ENCODE data around the gene TMEM132A. TPM values are rescaled to one million over a fixed set of nuclear protein-coding genes. Genes with fewer than 3 reads are reported as not detected.
"Not testable (repeated sequence)": the region's sequence is repeated elsewhere in the genome, so short reads cannot be mapped to it uniquely, and the experiment has no call there.

TMEM132A gene
- total RNA-seq, 1 experiment from 2014 or later: 28.6 TPM

- peak; percentile 93 for DNase-seq (ENCODE audit: low spot score)
Observed at GRCh38 chr11:60906132-60906972, 17.9 kb upstream of the TMEM132A start, which contains the start of gene PRPF19. TSS of gene PRPF19 (minus strand) at chr11:60906585. CDS start at chr11:60906382, 203 bp downstream.

GRCh38 chr11:60908803-60909202, 15.5 kb upstream of the TMEM132A start:
- DNase-seq (ENCODE audit: low spot score): no peak

GRCh38 chr11:60909680-60910280, 14.5 kb upstream of the TMEM132A start:
- not testable (repeated sequence) for DNase-seq (ENCODE audit: low spot score)

GRCh38 chr11:60910281-60910687, 14.0 kb upstream of the TMEM132A start:
- no peak for DNase-seq (ENCODE audit: low spot score)

- DNase-seq (ENCODE audit: low spot score): no peak
Observed at GRCh38 chr11:60910711-60911380, 13.4 kb upstream of the TMEM132A start.

- no peak for DNase-seq (ENCODE audit: low spot score)
Observed at GRCh38 chr11:60912223-60912850, 11.9 kb upstream of the TMEM132A start.

GRCh38 chr11:60912851-60913528, 11.3 kb upstream of the TMEM132A start:
- no peak for DNase-seq (ENCODE audit: low spot score)

- DNase-seq (ENCODE audit: low spot score): peak; percentile 84
Observed at GRCh38 chr11:60913793-60914632, 10.2 kb upstream of the TMEM132A start, which contains the start of gene TMEM109. TSS of gene TMEM109 (plus strand) at chr11:60914158. CDS start at chr11:60919694, 5,536 bp downstream.

- no peak for DNase-seq (ENCODE audit: low spot score)
Observed at GRCh38 chr11:60914633-60915247, 9.5 kb upstream of the TMEM132A start.

GRCh38 chr11:60915248-60915914, 8.9 kb upstream of the TMEM132A start:
- peak; percentile 70 for DNase-seq (ENCODE audit: low spot score)

GRCh38 chr11:60916669-60917206, 7.5 kb upstream of the TMEM132A start:
- DNase-seq (ENCODE audit: low spot score): no peak

GRCh38 chr11:60917267-60917666, 7.0 kb upstream of the TMEM132A start:
- no peak for DNase-seq (ENCODE audit: low spot score)

GRCh38 chr11:60918251-60918938, 5.9 kb upstream of the TMEM132A start:
- DNase-seq (ENCODE audit: low spot score): no peak

GRCh38 chr11:60918939-60919265, 5.4 kb upstream of the TMEM132A start:
- no peak for DNase-seq (ENCODE audit: low spot score)

GRCh38 chr11:60919320-60919719, 4.9 kb upstream of the TMEM132A start:
- DNase-seq (ENCODE audit: low spot score): no peak

- no peak for DNase-seq (ENCODE audit: low spot score)
Observed at GRCh38 chr11:60919956-60920355, 4.3 kb upstream of the TMEM132A start.

- DNase-seq (ENCODE audit: low spot score): no peak
Observed at GRCh38 chr11:60921259-60921658, 3.0 kb upstream of the TMEM132A start.

- no peak for DNase-seq (ENCODE audit: low spot score)
Observed at GRCh38 chr11:60921777-60922335, 2.4 kb upstream of the TMEM132A start.

Data from H4 (cell line).